ENCODE data around the gene FDX1.

Gene FDX1

DNA sequence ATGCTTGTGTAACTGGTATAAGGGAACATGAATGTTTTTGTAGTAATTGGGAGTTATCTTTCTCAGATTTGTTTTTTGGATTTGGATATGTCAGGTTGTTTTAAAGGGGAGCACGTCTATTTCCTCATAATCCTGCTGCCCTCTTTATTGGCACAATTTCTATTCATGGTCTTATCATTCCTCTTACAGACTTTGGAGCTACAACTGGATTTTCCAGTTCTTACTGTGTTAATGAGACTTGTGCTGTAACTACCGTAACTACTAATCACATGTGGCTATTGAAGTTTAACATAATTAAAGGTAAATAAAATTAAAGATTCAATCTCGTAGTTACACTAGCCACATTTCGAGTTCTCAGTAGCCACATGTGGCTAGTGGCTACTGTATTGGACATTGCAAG lies 1.9 kb downstream of the FDX1 start:
- no peak for DNase-seq

DNA sequence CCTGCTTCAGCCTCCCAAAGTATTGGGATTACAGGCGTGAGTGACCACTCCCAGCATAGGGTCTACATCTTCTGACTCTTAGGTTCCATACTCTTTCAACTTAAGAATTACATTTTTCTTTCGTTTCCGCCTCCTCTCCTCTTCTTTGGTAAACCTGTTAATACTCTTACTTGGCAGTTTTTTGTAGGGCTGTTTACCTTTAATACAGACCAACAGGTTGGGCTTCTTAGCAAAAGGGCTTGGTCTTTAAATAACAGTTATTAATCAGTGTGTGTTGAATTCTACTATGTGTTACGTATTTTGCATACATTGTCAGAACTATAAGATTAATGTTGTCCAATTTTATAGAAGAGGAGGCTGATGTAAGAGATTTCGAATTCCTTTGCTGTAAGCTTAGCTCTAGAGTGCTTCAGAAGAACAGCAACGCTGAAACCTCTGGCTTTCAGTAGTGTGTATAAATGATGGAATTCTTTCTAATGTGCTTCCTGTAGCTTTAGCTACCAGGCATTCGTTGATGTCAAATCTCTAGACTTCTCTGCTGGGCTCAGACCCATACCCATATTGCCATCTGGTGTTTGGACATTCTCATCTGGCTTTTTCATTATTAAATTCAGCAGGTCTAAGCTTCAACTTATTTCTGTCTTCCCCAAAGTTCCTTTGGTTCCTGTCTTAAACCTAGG lies 3.1 kb downstream of the FDX1 start:
- no peak for DNase-seq

DNA sequence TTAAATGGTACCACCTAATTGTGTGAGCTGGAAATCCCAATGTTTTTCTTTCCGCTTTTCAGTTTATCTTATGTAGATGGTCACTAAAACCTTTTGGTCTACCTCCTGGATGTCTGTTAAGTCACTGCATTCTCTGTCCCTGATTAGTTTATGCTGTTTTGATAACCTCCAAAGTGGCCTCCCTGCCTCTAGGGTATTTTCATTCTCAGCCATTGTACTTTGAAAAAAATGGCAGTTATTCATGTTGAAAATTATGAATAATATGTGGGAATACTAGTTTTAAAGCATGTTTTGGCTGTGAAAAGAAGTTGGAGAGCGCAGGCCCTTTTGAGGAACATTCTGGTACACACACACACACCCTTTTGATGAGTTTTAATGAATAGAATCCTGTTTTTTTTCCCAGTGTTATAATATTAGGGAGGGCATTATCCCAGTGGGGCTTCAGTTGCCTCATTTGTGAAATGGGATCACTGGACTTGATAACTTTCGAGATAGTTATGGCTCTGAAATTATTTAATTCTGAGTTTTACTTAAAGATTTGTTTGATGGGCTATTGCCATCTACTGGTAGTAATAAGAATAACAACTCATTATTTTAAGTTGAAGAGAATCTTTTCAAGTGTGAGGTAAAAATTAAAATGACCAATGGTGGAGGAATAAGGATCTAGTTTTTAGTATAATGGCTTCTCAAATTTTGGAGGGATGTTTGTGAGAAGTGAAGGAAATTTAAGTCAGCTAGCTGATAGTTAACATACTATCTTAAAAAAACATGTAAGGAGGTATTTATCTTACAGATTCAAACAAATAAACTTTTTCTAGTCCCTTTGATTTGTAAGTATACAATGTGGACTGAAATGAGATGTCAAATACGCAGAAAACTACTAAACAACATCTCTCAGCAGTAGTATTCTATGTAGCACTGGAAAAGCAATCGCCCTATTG lies 3.9 kb downstream of the FDX1 start:
- no peak for DNase-seq

DNA sequence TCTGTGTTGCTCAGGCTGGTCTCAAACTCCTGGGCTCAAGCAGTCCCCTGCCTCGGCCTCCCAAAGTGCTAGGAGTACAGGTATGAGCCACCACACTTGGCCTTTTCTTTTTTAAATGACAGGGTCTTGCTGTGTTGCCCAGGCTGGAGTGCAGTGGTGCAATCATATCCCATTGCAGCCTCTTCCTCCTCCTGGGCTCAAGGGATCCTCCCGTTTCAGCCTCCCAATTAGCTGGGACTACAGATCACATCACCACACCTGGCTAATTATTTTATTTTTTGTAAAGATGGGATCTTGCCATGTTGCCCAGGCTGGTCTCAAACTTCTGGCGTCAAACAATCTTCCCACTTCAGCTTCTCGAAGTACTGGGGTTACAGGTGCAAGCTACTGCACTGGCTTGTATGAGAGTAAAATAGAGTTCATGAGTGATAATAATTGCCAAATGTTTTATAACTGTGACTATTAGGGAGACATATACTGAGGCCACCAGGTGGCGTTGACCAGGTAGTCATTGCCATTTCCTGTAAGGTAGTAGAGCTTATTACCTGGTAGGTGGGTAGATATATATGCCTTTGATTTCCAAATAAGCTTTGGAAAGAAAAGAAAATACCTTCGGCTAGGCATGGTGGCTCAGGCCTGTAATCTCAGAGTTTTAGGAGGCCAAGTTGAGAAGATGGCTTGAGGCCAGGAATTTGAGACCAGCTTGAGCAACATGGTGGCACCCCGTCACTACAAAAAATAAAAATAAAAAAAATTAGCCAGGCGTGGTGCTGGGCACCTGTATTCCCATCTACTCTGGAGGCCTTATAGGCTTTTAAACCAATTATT lies 5.4 kb downstream of the FDX1 start:
- no peak for DNase-seq

DNA sequence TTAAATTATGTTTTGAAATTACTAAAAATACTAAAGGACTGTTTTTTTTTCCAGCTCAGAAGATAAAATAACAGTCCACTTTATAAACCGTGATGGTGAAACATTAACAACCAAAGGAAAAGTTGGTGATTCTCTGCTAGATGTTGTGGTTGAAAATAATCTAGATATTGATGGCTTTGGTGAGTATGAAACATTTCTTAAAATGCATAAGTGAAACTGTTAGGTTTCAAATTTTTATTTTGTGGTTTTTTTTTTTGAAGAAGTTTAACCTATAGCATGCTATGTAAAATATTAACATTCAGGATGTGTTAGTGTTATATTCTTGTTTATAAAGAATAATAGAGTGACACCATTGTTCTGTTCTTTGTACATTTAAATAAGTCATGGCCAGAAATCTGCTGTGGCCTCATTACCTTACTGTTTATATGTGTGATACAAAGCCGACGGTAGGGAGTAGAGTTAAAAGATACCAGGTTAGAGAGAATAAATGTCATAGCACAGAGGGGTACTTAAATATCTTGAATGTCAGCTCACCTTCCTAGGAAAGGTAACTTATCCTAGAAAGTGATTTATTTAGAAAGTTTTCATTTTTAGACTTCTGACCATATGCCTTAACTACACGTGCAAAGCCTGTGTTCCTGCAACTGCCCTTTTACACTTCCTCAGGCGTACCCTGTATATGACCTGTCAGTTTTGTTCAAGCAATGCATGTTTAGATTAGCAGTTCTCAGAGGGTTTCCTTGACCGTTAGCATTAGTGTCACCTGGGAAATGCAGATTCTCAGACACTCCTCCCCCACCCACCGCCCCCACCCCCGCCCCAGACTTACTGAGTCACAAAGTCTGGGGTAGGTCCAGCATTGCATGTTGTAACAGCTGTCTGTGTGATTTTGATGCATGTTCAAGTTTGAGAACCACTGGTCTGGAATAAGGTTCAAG lies 6.3 kb downstream of the FDX1 start:
- DNase-seq, result no peak

DNA sequence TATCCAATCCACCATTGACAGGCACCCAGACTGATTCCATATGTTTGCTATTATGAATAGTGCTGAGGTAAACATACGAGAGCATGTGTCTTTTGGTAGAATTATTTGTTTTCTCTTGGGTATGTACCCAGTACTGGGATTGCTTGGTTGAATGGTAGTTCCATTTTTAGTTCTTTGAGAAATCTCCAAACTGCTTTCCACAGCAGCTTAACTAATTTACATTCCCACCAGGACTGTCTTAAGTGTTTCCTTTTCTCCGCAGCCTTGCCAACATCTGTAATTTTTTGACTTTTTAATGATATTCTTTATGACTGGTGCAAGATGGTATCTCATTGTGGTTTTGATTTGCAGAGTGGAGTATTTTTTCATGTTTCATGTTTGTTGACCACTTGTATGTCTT lies 8.3 kb downstream of the FDX1 start:
- no peak for DNase-seq

DNA sequence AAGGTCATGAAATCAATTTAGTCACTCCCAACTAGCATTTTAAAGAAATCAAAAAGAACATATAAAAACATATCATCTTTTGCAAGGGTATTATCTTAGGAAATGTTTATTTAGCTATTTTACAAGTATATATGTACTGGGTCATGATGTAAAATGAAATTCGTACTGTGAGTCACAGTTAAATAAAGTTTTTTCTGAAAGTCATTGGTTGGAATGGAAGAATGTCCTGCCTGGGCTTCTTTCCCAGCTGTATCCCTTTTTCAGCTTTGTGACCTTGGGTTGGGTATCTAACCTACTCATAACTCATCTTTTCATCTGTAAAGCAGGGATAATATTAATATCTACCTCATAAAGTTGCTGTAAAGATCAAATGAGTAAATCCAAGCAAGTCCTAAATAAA lies 15.7 kb downstream of the FDX1 start:
- DNase-seq, result no peak

DNA sequence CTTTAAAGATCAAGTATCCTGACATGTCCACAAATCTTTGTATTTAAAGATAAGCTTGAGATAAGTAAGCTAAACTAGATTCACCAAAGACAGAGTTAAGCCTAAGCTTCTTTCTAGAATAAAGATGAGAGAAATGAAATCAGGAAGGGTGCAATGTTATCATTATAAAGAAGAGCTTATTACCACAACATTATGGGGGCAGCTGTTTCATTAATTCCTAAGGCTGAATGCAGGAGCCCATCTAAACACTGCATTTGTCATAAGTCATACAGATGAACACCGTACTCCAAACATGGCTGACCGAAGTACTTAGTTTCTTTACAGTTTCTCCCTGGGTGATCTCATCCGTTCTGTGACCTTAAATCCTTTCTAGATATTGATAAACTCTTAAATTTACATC lies 16.3 kb downstream of the FDX1 start:
- DNase-seq, result no peak

DNA sequence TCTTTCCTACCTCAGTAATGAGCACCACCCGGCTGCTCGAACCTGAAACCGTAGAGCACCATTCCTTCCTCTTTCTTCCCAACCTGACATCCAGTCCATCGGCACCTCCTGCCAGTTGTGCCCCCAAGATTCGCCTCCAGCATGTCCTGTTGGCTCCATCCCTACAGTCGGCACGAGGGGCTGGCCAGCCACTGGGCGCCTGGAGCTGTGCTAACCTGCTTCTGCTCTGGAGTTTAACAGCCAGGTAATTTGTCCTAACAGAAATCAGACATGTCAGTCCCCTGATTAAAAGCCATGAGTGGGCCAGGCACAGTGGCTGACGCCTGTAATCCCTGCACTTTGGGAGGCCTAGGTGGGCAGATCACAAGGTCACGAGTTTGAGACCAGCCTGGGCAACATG lies 16.8 kb downstream of the FDX1 start:
- DNase-seq, result no peak

DNA sequence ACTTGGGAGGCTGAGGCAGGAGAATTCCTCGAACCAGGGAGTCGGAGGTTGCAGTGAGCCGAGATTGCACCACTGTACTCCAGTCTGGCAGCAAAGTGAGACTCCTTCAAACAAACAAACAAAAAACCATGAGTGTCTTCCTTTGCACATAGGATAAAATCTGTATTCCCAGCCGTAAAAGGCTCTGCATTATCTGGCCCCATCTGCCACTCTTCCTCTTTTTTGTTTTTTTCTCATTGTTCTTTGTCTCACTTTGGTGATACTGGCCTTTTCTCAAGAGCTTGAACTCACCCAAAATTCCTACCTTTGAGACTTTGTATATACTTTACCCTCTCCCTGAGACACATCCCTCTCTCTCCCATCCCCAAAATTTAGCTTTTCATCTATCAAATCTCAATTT lies 17.6 kb downstream of the FDX1 start:
- DNase-seq, result no peak

DNA sequence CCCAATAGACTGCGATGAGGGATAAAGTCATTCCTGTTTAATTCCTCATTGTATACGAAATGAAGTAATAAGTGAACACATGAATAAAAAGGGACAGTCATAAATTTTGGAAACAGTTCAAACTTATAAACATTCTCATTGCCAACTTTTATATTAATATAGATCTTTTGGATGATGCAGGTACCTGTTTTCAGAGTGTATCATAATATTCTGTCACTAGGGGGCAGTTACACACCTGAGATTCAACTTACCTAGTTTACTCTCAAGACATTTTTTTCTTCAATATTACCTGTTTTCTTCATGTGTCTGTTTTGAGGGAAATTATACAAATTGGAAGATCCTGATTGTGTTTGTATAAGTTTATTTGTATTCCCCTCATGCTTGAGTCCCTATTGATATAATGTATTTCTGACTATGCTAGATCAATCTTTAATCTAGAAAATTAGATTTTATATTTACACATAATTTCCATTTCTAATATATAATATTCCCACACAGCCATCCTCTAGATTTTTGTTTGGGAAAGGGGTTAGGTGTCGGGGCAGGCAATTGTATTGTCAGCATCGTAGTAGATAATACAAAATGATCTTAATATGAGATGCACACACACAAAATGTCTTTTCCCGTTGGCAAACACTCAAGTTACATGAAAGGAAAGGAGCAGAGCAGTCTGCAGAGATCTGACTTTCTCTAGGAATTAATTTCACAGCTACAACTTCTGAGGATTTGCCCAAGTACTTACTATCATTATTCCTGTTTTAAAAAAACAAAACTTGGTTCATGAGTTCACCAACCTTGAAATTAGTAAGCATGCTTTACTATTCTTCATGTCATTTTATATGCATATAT lies 18.4 kb downstream of the FDX1 start:
- DNase-seq, result no peak

DNA sequence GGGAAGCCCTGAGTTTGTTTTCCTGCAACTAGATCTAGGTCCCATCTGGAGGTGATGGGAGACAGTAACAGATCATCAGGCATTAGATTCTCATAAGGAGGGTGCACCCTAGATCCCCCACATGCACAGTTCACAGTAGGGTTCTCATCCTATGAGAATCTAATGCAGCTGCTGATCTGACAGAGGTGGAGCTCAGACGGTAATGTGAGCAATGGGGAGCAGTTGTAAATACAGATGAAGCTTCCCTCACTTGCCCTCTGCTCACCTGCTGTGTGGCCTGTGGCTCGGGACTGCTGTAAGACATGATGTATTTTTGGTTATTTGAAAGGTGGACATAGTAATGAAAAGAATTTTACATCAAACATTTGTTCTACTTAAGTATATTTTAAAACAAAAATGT lies 20.5 kb downstream of the FDX1 start:
- DNase-seq, result no peak

DNA sequence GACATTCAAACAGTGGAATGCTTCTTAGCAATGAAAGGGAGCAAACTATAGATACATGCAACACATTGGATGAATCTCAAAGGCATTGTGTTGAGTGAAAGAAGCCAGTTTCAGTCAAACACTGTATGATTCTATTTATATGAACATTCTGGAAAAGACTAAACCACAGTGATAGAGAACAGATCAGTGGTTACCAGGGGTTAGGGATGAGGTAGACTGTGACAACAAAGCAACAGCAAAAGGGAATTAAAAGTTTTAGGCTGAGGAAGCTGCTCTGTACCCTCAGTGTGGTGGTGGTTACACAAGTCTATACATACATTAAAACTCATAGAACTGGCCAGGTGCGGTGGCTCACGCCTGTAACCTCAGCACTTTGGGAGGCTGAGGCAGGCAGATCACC lies 23.0 kb downstream of the FDX1 start:
- no peak for DNase-seq

DNA sequence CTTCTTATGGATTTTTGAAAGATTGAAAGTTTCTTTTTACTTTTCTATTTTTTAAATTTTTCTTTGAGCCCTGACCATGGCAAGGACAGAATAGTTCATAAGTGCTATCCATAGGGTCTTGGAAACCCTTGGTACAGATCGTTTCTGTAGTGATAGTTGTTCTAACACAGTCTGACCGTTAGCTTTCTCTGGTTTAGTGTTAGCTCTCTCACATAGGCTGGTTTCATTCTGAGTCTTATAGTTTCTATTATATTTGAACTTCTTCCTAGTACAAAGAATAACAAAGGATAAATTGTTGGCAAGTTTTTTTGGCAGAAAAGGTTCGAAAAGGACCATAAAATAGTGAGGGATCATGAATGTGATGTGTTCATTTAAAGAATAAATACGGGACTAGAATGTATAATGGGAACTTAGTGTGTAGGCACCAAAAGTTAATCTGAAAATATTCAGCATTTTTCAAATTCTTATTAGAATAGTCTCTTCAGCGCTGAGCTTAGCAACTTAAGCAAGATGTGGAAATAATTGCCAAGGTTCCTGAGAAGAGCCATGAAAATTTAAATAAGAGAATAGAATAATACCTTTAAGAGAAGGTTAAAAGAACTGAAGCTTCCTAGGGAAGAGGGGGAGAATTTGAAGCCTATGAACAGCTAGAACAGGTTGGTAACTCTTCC lies 24.1 kb downstream of the FDX1 start:
- no peak for DNase-seq

DNA sequence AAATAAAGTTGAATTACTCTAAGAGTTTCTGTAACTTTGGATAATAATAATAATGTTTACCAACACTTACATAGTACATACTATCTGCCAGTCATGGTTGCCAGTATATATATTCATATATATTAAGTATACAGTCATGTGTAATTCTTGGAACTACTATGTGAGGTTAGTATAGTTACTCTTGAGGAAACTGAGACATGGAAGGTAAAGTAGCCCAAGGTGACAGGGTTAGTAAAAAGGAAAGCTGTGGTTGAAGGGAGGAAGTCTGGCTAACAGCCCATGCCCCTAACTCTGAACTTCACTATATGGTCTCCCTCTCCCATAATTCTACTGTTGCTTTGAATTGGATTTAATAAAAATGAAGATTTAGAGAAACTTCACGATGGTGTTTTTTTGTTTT lies 24.9 kb downstream of the FDX1 start:
- no peak for DNase-seq

DNA sequence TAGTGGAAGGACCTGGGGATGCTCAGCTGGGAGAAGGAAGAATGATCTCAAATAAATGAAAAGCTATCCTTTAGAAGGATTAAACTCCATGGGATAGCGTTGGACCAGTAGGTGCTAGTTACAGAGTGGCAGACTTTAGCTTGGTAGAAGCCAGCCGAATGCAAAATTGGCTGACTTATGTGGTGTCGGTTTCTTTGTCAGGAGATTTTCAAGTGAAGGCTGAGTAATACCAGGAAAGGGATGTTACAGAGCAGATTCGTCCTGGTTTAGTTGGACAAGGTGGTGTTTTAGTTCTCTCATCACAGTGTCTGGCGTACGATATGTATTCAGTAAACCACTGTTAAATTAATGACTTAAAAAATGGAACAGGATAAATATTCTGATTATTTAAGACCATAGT lies 26.0 kb downstream of the FDX1 start:
- DNase-seq, result no peak

DNA sequence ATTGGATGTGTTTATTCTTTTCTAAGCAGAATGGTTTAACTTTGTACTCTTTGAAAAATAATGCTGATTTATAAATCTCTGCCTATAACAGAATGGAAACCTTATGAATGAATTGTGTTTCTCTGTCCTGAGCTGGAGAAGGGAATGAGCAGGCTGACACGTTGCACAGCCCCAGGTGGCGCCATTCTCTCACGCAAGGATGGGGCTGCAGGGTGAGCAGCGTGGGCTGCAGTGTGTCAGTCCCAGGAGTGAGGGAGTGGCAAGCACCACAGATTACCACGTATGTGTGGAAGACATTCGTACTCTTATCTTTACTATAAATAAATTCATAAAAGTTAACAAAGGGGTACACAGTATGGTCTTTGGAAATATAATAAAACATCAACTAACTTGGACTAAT lies 33.4 kb downstream of the FDX1 start:
- no peak for DNase-seq

DNA sequence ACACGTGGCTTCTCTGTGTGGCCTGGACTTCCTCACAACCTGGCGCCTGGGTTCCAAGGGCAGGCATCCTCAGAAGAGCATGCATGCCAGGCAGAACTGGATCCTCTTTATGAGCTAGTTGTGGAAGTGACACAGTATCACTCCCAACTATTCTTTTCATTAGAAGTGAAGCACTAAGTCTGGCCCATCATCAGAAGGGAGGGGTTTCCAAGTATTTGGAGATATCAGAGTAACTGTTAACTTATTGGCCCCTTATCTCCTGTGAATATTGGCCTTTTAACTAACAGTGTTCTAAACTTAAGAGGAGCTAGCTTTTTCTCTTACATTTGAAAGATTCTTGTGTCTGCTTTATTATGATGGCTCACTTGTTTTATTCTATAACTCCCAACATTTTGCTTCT lies 35.5 kb downstream of the FDX1 start:
- DNase-seq, result no peak

DNA sequence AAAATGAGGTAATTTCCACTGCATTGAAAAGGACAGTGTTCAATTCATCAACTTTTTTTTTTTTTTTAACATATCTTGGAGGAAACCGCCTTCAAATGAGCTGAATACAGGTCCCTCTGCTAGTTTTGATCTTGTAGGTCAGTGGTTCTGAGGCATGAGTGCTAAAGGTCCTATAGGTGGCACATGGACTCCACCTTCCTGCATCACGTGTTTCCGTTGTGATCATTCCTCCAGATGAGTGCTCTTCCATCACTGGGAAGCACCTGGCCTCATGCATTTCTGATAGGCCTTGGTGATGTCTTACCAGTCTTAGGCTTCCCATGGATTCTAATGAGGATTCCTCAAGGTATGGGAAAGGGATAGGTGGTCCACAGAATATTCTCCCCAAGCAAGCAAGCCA lies 37.8 kb downstream of the FDX1 start:
- no peak for DNase-seq

DNA sequence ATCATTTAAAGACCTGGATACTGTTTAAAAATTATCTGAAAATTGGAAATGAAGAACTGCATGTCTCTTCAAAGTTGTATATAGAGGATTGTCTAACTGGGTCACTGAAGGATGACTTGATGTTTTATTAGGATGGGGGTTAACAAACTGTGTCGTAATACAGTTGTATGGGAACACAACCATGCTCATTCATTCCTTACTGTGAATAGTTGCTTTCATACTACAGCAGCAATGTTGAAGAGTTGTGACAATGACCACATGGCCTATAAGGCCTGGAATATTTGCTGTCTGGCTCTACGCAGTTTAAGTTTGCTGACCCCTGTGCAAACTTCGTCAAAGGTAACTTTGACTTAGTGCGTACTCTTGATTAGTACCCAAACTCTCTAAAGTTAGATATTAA lies 38.4 kb downstream of the FDX1 start:
- DNase-seq, result no peak

DNA sequence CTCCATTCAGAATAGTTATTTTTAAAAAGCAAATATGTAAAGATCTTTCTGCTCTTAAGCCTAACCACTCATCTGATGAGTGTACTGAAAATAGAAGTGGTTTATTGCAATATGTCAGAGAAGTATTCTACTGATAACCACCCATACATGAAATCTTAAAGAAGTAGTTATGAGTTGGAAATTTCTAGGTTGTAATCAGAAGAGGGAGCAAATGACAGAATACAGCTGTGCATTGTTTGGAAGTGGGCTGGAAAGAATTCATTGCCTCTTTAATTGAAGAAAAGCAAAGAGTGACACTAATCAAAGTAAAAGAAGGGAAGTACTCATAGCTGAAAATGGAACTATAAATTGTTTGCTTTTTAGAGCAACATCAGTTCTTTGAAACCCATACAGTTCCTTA lies 39.4 kb downstream of the FDX1 start:
- no peak for DNase-seq

Data from GDM1 (cell line).